ENCODE data around the gene OTUD3. TPM values are rescaled to one million over a fixed set of nuclear protein-coding genes. Genes with fewer than 3 reads are reported as not detected.

Gene OTUD3
- total and polyA plus RNA-seq, 11 donors: 1.8 to 6.3 (median 4.0) TPM

DNA sequence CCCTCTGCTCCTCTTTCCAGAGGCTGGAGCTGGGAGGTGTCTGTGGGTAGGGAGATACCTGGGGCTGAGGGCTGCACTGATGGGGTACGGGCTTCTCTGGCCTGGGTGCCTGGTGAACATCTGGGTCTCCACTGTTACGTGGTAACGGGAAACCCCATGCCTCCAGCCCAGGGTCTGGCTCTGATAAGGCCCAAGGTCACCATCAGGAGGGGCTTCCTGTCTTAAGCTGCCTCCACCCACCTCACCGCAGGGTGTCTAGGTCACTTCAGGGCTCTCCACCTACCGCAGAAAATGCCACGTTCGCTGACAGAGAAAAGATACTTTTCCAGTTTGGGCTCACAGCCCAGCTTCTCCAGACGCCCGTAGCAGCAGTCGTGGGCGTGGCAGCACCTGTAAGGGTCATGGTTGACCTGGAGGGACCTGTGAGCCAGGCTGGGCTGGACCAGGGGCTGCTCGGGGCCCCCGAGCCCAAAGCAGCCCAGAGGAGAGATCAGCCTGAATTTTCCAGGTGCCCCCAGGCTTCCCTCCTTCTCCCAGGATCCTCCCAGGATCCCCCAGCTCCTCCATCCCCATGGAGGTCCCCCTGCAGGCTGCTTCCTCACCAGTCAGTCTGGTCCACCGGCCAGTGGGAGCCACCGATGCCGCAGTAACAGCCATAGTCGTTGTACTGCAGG lies 40.0 kb downstream of the OTUD3 start:
- H3K9me3 ChIP-seq: no peaks in the 10 kb centered on the region
- WGBS, 4 donors: 61 to 76% (median 71%) methylated on average over 9 to 17 of the region's 17 CpGs
- DNase-seq (no peak), ATAC-seq (no peak)
- no peak overlapping the region for H3K4me3 ChIP-seq
- H3K36me3 ChIP-seq: no peaks in the 10 kb centered on the region
- no peak for TF ChIP-seq POLR2A (IDR thresholded peaks at IDR 0.05)
- TF ChIP-seq, protein P1, sequence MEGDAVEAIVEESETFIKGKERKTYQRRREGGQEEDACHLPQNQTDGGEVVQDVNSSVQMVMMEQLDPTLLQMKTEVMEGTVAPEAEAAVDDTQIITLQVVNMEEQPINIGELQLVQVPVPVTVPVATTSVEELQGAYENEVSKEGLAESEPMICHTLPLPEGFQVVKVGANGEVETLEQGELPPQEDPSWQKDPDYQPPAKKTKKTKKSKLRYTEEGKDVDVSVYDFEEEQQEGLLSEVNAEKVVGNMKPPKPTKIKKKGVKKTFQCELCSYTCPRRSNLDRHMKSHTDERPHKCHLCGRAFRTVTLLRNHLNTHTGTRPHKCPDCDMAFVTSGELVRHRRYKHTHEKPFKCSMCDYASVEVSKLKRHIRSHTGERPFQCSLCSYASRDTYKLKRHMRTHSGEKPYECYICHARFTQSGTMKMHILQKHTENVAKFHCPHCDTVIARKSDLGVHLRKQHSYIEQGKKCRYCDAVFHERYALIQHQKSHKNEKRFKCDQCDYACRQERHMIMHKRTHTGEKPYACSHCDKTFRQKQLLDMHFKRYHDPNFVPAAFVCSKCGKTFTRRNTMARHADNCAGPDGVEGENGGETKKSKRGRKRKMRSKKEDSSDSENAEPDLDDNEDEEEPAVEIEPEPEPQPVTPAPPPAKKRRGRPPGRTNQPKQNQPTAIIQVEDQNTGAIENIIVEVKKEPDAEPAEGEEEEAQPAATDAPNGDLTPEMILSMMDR (IDR thresholded peaks at IDR 0.05): no peak
- peaks cover 0 to 8% (median 0%) of the 10 kb centered on the region in 9 donors for H3K27me3 ChIP-seq
- peaks cover 0 to 11% (median 0%) of the 10 kb centered on the region in 12 donors for H3K4me1 ChIP-seq
- intact Hi-C loops (cut with DNase I): no loop called here
- no peak overlapping the region for H3K27ac ChIP-seq

GRCh38 chr1:19923137-19923952 lies 41.1 kb downstream of the OTUD3 start, which contains the start of gene PLA2G2E:
Gene PLA2G2E, minus strand, starts transcription at chr1:19923617. Its CDS starts 58 bp downstream, at chr1:19923559.
- Histone ChIP-seq H3K4me3 (no peak within 1 kb of the TSS), H3K27ac (no peak within 1 kb of the TSS), H3K27me3 (peaks cover 0 to 8% (median 0%) of the 10 kb centered on the region in 9 donors), H3K4me1 (peaks cover 0 to 7% (median 0%) of the 10 kb centered on the region in 12 donors), H3K36me3 (no peaks in the 10 kb centered on the region), H3K9me3 (no peaks in the 10 kb centered on the region)
- ATAC-seq (no peak), DNase-seq (no peak)
- 66 to 73% (median 68%) methylated on average over 14 of the region's 14 CpGs for WGBS, 4 donors
- TF ChIP-seq, protein P1 (IDR thresholded peaks at IDR 0.05): no peak
- no peak for TF ChIP-seq POLR2A (IDR thresholded peaks at IDR 0.05)
- intact Hi-C loops (cut with DNase I): no loop called here

DNA sequence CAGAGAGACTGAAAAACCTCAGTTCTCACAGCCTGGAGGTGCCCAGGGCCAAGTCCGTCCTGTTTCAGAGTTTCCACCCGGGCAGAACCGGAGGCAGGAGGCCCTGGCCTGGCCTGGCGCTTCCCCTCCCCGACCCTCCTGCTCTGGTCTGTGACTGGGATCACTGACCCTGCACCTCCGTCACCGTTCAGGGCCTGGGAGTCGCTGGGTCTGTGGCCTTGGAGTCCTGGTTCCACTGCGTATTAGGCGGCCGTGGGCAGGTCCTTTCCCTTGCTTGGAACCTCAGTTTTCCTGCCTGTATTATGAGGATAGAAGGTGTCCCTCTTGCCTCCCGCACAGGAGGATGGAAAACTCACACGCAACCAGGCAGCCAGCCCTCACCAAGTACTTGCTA lies 41.8 kb downstream of the OTUD3 start:
- H3K27me3 ChIP-seq: peaks cover 0 to 8% (median 0%) of the 10 kb centered on the region in 9 donors
- H3K4me1 ChIP-seq: peaks cover 0 to under 1% (median 0%) of the 10 kb centered on the region in 12 donors
- 76 to 80% (median 78%) methylated on average over 11 to 13 of the region's 13 CpGs for WGBS, 4 donors
- H3K4me3 ChIP-seq: no peak overlapping the region
- ATAC-seq (no peak), DNase-seq (no peak)
- intact Hi-C loops (cut with DNase I): no loop called here
- no peaks in the 10 kb centered on the region for H3K9me3 ChIP-seq
- no peak overlapping the region for H3K27ac ChIP-seq
- TF ChIP-seq, protein P1 (IDR thresholded peaks at IDR 0.05): no peak
- no peak for TF ChIP-seq POLR2A (IDR thresholded peaks at IDR 0.05)
- no peaks in the 10 kb centered on the region for H3K36me3 ChIP-seq
